GM19468 (cell line): ENCODE measurements around the gene IFT20.
"Not testable (repeated sequence)": the region's sequence is repeated elsewhere in the genome, so short reads cannot be mapped to it uniquely, and the experiment has no call there.

ENCODE experiments used
- ATAC-seq: cut with Tn5 transposase; IDR thresholded peaks from one replicate; pipeline ENCODE4 v1.9.1; 2021; ENCODE audit warnings: mild to moderate bottlenecking, moderate library complexity, moderate number of reproducible peaks; ENCODE audit not compliant: unreplicated experiment; ENCODE audit errors: extremely low read depth

IFT20 gene

DNA sequence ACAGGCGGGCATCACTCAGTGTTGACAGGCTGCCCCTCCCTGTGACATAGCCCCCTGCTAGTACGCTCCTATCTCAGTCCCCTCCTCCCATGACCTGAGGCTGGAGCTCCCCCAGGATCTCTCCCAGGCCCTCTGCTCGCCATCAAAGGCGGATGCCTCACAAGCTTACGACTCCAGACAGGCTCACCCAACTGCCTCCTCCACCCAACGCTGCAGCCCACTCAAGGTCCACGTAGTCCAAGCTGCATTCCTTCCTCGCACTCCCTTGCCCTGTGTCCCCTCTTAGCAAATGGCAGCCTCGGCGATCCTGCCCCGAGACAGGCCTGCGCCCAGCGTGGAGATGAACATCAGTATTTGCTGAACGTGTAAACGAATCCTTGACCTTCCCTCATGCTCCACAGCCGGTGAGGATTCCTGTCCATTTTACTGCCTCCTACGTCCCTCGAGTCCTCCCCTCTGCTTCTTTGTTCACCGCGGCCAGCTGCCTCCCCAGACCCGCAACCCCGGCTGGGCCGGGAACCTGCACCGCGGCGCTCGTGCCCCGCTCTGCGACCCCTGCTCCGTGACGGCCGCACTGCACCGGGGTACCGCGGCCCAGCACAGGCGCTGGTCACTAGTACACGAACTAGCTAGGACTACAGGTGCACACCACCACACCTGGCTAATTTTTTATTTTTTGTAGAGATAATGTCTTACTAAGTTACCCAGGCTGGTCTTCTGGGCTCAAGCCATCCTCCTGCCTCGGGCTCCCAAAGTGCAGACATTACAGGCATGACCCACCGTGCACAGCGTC is 17.1 kb downstream of the IFT20 start:
- no peak for ATAC-seq

DNA sequence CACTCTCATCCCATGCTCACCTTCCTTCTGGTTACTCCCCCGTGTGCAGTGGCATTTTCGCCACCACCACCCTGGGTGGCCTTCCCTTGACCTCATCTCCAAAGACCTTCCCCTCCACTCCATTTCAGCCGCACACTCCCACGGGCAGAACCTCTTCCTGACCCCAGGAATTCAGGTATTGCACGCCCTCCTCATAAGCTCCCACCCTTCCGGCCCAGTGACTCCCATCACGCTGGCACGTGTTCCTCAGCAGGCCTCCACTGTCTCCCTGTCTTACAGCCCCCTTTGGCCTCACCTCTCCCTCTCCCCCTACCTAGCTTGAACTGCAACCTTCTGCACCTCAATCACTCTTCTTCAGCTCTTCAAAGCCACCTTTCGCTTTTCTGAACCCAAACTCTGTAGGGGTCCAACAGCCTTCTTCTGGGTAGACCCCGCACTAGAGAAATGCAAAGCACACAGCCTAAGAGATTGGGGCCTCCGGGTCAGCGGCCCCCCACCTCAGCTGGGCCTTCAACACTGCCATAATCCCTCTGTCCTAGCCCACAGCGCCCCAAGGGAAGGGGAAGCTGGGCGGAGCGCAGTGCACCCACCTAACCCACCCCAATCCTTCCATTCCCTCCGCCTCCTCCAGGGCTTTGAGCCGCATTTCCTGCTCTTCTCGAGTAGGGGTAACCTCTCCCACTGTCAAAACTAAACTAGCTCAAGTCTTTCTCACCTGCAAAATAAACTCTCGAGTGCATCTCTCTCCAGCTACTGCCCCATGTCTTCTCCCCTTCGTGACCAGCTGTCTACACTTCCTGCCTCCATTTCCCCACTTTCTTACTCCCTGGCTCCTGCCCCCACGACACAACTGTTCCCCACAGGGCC is 17.9 kb downstream of the IFT20 start:
- no peak for ATAC-seq

DNA sequence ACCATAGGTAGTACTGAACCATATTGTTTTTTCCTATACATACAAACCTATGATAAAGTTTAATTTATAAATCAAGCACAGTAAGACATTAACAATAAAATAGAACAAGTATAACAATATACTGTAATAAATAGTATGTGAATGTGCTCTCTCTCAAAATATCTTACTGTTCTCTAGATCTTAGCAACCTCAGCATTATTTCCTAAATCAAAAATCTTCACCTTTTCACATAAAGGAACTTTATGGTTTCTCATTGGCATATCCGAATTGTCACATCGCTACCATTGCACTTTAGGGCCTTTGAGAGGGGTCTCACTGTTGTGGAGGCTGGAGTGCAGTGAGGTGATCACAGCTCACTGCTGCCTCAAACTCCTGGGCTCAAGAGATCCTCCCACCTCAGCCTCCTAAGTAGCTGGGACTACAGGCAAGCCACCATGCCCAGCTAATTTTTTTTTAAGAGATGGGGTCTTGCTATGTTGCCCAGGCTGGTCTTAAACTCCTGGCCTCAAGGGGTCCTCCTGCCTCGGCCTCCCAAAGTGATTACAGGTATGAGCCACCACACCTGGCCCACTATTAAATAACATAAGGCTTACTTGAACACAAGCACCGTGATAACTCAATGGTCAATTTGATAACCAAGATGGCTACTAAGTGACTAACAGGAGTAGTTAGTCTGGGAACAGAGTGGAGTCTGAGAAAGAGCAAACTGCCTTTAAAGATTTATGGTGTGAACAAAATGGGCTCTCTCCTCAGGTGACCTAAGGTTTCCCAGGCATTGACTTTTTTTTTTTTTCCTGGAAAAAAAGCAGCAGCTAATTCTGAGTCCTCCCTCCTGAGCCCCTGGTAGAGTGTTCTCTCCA is 19.2 kb downstream of the IFT20 start:
- ATAC-seq: no peak

DNA sequence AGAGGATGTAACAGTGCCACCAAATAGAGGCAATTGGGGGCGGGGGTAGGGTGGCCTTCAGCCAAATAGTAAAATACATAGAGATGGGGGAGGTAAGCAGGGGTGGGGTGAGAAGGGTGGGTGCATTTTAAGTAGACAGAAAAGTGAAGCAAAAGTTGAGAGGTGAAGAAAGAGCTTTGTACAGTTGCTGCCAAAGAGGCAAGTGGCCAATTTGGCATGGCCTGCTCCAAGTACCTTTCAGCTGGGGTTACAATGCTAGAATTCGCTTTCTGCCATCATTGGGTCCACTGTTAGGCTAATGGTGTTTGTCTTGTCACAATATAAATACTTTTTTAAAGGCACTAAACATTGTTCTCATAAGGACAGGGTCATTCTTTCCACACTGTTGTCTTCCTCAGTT is 21.4 kb downstream of the IFT20 start:
- ATAC-seq: no peak

DNA sequence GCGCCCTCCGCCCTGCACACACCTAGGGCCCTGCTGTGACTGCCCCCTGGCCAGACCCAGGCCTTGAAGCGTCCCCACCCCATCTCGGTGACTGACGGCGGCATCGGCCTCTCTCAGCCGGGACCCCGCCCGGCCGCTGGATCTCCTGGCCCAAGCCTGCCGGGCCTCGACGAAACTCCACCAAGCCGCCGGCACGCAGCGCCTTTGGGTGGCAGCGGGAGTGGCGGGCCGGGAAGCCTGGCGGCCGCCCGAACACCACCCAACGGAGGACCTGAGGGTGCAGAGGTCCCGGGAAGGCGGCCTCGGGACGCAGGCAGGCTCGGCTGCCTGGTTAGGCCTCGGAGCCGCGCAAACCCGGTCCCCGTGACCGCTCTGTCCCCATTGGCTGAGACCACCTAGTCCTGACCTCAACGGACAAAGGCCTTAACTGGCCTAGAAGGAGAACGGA is 28.3 kb downstream of the IFT20 start:
- ATAC-seq: no peak

DNA sequence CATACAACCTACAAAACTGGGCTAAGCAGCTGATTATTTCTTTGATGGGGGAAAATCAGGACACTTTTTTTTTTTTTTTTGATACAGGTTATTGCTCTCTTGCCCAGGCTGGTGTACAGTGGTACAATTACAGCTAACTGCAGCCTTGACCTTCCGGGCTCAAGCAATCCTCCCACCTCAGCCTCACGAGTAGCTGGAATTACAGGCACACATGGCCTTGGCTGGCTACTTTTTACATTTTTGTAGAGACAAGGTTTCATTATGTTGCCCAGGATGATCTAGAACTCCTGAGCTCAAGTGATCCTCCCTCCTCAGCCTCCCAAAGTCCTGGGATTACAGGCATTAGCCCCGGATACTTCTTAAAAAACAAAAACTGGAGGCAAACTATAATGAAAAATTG is 36.8 kb downstream of the IFT20 start:
- no peak for ATAC-seq

DNA sequence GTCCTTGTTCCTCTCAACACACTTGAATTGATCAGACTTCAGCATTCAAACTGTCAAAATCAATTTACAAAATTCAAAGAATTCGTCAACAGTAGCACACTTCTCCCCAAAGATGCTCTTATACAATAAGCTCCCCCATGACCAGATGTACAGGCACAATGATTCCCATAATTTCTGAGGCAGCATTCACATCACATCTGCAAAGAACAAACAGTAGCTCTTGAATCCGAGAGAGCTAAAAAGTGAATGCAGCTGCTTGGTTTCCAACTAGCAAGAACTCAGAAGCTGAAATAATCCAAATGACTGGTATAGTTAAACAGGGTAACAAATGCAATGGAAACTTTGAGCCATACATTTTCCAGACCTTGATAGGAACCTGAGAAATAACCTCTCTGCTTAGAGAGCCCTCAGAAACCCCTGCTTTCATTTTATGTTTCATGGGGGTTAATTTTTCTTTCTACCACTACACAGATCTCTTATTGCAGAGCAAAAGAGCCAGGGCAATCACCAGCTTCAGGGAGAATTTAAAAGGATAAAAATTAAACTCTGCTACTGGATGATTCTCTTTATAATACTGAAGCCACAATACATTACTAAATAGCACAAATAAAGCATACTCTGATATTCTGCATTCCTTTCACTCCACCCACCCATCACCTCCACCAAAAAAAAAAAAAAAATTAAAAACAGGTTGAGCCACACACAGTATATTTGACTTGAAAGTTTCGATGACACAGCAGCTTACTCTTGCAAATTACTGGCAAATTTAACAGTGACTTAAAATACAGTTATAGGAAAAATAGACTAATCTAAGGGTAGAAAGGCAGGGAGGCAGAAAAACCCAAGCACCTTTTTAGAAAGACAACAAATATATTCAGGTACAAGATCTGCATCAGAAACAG is 39.3 kb downstream of the IFT20 start:
- no peak for ATAC-seq

DNA sequence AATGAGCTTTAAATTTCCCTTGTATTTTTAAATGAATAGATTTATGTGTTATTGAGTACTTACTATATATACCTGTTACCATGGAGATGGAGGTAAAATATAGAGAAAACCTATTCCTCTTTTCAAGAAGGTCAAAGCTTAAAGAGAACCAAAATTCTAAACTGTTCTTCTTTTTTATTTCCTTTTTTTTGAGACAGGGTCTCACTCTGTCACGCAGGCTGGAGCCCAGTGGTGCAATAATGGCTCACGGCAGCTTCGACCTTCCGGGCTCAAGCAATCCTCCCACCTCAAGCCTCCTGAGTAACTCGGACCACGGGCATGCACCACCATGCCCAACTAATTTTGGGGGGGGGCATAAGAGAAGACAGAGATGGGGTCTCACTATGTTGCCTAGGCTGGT is 41.3 kb downstream of the IFT20 start:
- ATAC-seq: no peak

DNA sequence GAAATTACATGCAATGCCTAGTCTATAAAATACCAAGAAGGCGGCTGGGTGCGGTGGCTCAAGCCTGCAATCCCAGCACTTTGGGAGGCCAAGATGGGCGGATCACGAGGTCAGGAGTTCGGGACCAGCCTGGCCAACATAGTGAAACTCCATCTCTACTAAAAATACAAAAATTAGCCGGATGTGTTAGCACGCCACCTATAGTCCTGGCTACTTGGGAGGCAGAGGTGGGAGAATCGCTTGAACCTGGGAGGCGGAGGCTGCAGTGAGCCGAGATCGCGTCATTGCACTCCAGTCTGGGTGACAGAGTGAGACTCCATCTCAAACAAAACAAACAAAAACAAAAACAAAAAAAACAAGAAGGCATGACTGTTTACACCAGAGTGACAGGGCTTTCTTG is 42.4 kb downstream of the IFT20 start:
- not testable (repeated sequence) for ATAC-seq

DNA sequence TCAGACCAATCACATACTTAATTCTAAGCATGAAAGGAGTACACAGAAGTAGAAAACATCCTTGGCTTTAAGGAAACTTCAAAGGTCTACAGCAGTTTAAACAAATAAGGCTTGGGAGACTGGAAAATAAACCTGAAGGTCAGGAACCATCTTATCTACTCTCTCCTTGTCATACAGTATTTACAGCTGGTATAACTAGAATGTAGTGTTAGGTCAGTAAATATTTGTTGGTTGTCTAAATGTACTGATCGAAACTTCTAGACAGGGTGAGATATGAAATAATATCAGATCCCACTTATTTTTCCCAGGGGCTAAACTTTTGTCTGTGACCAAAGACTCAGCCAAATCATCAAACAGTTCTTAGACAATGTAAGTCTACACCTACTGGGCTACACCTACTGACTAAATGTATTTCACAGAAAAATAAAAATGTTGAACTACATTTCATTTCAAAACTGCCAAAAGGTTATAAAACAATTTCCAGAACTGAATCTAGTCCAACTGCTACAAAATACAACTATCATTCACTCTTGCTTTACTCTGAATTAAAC is 43.4 kb downstream of the IFT20 start:
- no peak for ATAC-seq

DNA sequence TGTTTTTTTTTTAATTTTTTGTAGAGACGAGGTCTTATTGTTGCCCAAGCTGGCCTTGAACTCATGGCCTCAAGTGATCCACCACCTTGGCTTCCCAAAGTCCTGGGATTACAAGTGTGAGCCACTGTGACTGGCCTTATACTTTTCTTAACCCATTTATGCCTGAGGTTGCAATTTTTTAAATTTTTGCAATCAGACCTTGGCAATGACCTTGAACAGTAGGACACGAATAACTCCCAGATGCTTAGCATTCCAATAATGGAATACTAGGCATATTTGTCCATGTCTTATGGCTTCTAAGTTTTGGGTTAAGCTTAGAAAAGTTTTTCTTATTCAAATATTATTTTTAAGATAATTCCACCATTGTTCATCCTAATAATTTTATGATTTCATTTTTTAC is 44.6 kb downstream of the IFT20 start:
- no peak for ATAC-seq

DNA sequence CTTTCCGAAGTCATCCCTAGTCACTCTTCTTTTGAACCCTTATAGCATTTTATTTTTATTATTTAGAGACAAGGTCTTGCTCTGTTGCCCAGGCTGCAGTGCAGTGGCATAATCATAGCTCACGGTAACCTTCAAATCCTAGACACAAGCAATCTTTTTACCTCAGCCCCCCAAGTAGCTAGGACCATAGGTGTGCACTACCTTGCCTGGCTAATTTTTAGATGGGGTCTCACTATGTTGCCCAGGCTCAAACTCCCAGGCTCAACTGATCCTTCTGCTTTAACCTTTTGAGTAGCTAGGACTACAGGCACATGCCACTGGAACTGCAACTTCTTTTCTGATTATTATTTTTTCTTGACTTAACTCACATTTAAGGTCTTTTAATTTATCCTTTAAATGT is 49.3 kb downstream of the IFT20 start:
- no peak for ATAC-seq

DNA sequence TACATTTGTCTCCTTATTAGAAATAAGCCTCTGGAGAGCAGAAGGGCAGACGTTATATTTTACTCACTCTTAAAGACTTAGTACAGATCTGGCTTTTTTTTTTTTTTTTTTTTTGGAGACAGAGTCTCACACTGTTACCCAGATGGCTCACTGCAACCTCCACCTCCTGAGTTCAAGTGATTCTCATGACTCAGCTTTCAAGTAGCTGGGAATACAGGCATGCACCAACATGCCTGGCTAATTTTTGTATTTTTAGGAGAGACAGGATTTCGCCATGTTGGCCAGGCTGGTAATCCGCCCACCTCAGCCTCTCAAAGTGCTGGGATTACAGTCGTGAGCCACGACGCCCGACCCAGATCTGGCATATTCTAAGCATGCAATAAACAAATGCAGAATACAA is 52.7 kb downstream of the IFT20 start:
- no peak for ATAC-seq

DNA sequence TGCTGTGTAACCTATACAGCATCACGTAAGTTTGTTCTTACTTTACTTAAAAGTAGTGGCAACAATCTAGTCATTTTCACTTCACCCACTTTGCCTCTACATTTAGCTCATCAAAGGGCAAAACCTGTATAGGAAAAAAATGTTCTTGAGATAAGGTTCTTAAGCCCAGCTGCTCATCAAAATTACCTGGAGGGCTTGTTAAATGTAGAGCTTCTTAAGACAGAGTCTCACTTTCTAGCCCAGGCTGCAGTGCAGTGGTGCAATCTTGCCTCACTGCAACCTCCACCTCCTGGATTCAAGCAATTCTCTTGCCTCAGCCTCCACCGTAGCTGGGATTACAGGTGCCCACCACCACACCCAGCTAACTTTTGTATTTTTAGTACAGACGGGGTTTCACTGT is 54.4 kb downstream of the IFT20 start:
- ATAC-seq: no peak

DNA sequence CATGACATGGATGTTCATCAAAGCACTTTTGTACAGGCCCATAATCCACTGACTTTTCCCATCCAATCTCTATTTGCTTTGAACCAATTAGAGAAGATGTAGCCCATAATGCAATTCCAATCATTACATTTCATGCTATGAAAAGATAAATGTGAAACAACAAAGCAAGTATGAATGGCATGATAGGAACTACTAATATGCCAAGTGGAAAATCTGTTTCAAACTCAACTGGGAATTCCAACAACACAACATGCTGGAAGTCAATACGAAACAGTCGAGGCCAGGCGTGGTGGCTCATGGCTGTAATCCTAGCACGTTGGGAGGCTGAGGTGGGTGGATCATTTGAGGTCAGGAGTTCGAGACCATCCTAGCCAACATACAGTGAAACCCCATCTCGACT is 55.9 kb downstream of the IFT20 start:
- no peak for ATAC-seq
